Neuron (in vitro differentiated cells): ENCODE data around the gene TTC28.

Experiments
- H2AFZ ChIP-seq: one replicate; pipeline ENCODE4 v1.6.1; 2013; ENCODE audit warnings: low read depth, mild to moderate bottlenecking, inconsistent platforms, low read length, moderate library complexity
- H3K27me3 ChIP-seq: one replicate; pipeline ENCODE4 v1.6.1; 2013; ENCODE audit warnings: low read length; ENCODE audit not compliant: insufficient read depth
- H3K36me3 ChIP-seq: one replicate; pipeline ENCODE4 v1.6.1; 2013; ENCODE audit warnings: low read length; ENCODE audit not compliant: insufficient read depth
- H3K4me1 ChIP-seq: one replicate; pipeline ENCODE4 v1.6.1; 2013; ENCODE audit warnings: low read length; ENCODE audit not compliant: insufficient read depth
- H3K4me3 ChIP-seq: 2 replicates; pipeline ENCODE4 v1.5.1; 2013; ENCODE audit warnings: mild to moderate bottlenecking, low read length, moderate library complexity
- H3K9me3 ChIP-seq: one replicate; pipeline ENCODE4 v1.6.1; 2013; ENCODE audit warnings: low read length

TTC28 gene

DNA sequence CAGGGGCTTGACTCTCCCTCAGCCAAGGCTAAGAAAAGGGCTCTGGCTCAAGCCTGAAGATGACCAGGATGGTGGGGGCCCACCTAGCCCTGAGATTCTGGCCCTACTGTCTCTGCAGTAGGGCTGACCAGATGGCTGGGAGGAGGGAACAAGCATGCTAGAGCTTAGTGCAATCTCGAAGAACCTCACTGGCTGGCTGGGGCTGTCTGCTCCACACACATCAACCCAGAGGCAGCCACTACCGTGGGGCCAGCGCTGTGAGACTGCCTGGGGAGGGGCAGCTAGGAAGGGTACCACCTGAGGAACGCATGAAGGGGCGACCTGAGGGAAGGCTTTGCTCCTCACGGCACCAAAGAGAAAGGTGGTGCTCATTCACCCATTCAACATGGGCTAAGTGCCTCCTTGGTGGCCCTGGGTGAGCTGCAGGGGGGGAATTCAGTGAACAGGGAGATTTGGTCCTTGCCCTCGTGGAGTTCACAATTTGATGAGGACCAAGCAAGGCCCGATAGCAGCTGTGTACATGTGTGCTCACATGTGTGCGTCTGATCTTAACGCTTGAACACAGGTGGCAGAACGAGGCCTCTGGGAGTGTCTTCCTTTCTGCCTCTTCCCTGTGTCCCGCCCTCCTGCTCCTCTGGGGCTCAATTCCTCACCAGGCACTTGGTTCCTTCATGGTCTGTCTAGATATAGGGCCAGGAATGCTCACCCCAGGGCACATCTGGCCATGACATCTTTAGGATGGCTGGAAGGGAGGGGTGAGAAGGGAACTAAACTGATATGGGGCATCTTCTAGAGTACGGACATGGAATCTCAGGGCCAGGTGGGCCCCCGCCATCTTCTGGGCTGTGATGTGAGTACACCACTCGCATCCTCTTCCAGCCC lies 658.3 kb downstream of the TTC28 start:
- H3K9me3 ChIP-seq, result no peaks in the 10 kb centered on the region
- no peaks in the 10 kb centered on the region for H3K27me3 ChIP-seq
- H3K4me1 ChIP-seq, result peaks cover 25% of the 10 kb centered on the region
- H3K36me3 ChIP-seq, result peaks cover 6% of the 10 kb centered on the region
- H2AFZ ChIP-seq, result no peak overlapping the region
- no peak overlapping the region for H3K4me3 ChIP-seq

DNA sequence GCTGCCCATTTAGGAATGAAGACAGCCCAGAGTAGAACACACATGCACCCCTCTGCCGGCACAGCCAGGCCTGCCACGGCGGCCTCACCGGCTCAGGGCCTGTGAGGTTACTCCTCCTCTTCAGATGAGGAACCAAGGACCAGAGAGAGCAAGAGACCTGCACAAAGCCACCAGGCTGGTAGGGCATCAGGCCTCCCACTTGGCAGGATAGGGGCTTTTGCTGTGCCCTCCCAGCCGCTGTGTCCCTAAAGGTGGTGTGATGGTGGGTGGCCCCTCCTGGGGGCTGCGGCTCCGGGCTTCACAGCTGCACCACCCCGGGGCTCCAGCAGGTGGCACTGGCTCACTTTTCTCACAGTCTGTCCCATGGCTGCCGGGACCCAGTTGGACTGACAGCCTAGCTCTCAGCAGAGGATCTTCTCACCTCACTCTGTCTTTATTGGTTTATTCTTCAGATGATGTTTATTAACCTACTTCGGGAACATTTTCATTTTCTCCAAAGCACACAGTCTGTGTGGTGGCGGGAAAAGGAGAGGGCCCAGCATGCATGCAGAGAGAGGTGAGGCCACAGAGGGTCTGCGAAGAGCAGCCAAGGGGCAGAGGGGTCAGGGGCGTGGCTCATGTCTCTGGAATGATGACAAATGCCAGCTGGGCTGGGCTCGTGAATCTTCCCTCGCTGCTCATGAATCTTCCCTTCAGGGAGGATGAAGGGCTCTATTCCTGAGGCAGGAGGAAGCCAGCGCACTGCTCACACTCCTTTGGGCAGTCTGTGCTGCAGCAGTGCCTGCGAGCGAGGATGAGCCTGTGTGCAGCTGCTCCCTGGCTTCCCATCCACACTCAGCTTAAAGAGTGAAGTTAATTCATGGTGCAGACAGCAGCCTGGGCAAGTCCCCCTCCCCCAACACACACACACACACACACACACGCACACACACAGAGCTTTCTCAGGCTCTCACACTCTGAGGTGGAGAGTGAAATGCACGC lies 659.5 kb downstream of the TTC28 start:
- no peaks in the 10 kb centered on the region for H3K9me3 ChIP-seq
- peaks cover 27% of the 10 kb centered on the region for H3K4me1 ChIP-seq
- no peaks in the 10 kb centered on the region for H3K36me3 ChIP-seq
- peak overlapping the region; percentile 13 for H3K4me3 ChIP-seq
- H3K27me3 ChIP-seq, result no peaks in the 10 kb centered on the region
- H2AFZ ChIP-seq, result no peak overlapping the region

DNA sequence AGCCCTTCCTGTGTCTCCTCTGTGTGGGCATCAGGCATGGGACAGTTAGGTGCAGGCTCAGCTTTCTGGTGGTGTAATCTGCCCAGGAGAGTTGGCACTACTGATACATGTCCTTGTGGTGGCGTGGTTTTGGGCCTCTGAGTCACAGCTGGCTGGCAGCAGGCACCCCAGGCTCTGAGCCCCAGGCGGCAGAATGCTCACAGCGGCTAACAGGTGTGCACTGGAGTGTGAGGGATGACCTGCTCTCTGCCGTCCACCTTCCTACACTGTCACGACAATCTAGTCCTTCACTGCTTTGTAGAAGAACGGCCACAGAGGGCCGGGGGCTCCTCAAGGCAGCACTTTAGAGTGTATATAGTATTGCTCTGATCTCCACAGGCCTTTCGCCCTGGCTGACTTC lies 660.3 kb downstream of the TTC28 start:
- Histone ChIP-seq H3K4me1 (peaks cover 31% of the 10 kb centered on the region), H3K9me3 (no peaks in the 10 kb centered on the region), H3K27me3 (no peaks in the 10 kb centered on the region), H3K4me3 (no peak overlapping the region), H2AFZ (no peak overlapping the region), H3K36me3 (no peaks in the 10 kb centered on the region)

GRCh38 chr22:28018461-28018927 lies 661.1 kb downstream of the TTC28 start:
- Histone ChIP-seq H3K9me3 (no peaks in the 10 kb centered on the region), H3K27me3 (no peaks in the 10 kb centered on the region), H3K4me3 (no peak overlapping the region), H2AFZ (no peak overlapping the region), H3K4me1 (peaks cover 35% of the 10 kb centered on the region), H3K36me3 (peaks cover 3% of the 10 kb centered on the region)

GRCh38 chr22:28017859-28018258 lies 661.8 kb downstream of the TTC28 start:
- H3K36me3 ChIP-seq, result peaks cover 4% of the 10 kb centered on the region
- H3K27me3 ChIP-seq, result no peaks in the 10 kb centered on the region

GRCh38 chr22:28017558-28017820 lies 662.2 kb downstream of the TTC28 start:
- Histone ChIP-seq H3K4me1 (peaks cover 35% of the 10 kb centered on the region), H3K36me3 (peaks cover 4% of the 10 kb centered on the region), H3K4me3 (no peak overlapping the region), H3K9me3 (no peaks in the 10 kb centered on the region), H2AFZ (no peak overlapping the region), H3K27me3 (no peaks in the 10 kb centered on the region)

More at GRCh38 chr22:28017859-28018258, 661.8 kb downstream of the TTC28 start:
- no peak overlapping the region for H2AFZ ChIP-seq
- no peak overlapping the region for H3K4me3 ChIP-seq
- H3K4me1 ChIP-seq, result peaks cover 35% of the 10 kb centered on the region
- H3K9me3 ChIP-seq, result no peaks in the 10 kb centered on the region

DNA sequence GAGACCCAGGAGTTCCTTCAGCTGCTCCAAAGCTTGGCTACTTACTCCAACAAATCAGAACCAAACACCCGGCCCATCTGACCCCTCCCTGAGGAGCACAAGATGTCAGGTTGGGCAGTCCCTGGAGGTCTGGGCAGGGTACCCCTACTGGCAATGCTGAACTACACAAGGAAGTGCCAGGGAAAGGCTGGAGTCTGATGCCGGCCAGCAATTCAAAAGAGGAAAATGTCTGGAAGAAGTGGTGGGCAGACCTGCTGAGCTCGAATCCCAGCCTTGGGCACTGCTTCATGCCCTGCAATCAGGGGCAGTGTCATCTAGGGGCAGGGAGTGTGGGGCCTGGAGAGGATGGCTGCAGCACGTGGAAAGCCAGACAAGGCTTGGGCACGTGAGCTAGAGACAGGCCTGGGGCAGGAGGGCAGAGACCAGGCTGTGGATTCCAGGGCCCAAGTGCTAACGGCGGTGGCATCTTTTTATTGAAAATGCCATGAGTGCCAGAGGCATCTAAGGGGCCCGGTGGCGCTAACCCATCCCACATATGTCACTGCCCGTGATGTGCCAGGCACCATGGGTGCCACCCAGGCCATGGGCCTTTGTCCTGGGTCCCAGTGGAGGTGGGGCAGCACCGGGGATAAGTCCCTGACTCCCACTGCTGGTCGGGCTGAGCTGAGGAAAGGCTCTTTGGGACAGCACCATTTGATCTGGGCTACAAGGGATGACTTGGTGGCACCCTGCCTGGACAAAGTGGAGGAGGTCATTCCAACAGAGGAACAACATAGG lies 662.7 kb downstream of the TTC28 start:
- H3K4me1 ChIP-seq, result peaks cover 30% of the 10 kb centered on the region
- no peaks in the 10 kb centered on the region for H3K27me3 ChIP-seq
- H2AFZ ChIP-seq, result no peak overlapping the region
- H3K4me3 ChIP-seq, result no peak overlapping the region
- no peaks in the 10 kb centered on the region for H3K9me3 ChIP-seq
- H3K36me3 ChIP-seq, result peaks cover 9% of the 10 kb centered on the region

DNA sequence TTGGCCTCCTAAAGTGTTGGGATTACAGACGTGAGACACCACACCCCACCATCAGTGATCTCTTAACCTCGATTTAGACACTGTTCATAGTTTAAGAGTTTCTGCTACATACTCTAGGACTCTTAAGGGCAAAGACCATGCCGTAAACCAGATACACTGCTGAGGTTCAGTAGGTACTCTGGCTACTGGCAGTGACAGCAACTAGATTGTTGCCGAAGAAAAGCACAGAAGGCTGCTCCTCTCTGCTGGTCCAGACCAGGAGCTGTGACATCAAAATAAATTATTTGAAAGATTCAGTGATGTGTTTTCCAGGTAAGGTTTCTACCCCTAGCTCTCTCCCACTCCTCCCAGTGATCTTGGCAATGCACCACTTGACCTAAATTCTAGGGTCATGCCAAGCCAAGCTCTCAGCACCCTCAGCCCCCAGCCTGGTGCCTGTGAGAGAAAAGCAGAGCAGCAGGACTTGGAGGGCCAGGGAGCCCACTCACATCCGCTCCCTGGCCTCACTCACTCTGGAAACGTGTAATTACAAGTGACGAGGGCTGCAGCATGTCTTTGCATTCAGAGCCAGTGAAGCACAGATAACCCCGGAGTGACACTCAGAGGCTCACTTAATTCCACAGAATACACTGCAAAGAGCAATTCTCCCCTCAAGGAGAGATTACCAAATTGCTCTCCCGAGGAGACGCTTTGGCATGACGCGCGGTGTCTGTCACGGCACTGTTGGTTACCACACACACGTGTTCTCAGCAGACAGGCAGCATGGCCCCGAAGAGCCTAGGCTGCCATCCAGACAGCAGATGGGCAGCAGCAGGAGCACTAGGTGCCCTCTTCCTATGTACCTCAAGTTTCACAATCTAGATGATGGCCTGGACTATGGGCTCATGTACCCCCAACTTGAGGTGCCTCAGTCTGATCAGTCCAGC lies 663.7 kb downstream of the TTC28 start:
- peaks cover 12% of the 10 kb centered on the region for H3K36me3 ChIP-seq
- H3K4me3 ChIP-seq, result no peak overlapping the region
- no peaks in the 10 kb centered on the region for H3K9me3 ChIP-seq
- no peak overlapping the region for H2AFZ ChIP-seq
- no peaks in the 10 kb centered on the region for H3K27me3 ChIP-seq
- H3K4me1 ChIP-seq, result peaks cover 19% of the 10 kb centered on the region

- peaks cover 12% of the 10 kb centered on the region for H3K36me3 ChIP-seq
- no peak overlapping the region for H2AFZ ChIP-seq
- peaks cover 12% of the 10 kb centered on the region for H3K4me1 ChIP-seq
- no peak overlapping the region for H3K4me3 ChIP-seq
- no peaks in the 10 kb centered on the region for H3K9me3 ChIP-seq
- H3K27me3 ChIP-seq, result no peaks in the 10 kb centered on the region
These were observed 664.6 kb downstream of the TTC28 start for GRCh38 chr22:28015046-28015425.

DNA sequence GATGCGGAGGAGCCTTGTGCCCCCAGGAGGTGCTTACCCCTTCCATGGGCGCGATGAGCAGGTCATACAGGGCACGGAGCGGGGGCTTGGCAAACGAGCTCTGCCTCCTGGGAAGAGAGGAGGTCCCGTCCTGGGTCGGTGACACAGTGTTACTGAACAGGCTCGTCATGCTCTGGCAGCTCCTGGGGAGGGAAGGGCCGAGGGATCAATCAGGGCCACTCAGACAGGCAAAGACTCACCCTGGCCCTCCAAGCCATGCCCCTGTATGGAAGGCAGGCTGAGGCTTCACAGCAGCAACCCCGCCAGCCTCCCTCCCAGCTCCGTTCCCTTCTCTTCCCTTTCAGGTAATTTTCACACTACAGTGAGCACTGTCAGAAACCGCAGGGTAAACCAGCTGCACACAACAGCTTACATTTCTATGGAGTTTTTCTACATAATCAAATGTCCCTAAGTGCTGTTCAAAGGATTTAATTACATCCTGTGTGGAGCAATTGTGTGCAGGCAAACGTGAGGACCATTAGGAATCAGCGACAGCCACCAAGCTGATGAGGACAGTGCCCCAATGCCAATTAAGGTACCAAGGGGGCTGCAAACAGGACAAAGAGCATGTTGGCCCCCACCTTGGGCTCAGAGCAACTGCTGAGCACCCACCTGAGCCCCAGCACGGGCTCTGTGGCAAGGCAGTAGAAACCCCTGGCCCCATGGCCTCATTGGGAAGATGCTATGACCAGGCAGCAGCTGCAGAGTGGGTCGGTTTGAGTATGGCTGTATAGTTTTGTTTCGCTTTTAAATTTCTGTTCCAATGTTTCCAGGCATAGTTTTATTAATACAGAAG lies 665.2 kb downstream of the TTC28 start:
- H3K9me3 ChIP-seq, result no peaks in the 10 kb centered on the region
- H3K27me3 ChIP-seq, result no peaks in the 10 kb centered on the region
- H3K4me1 ChIP-seq, result peaks cover 14% of the 10 kb centered on the region
- H2AFZ ChIP-seq, result no peak overlapping the region
- no peak overlapping the region for H3K4me3 ChIP-seq
- H3K36me3 ChIP-seq, result peaks cover 12% of the 10 kb centered on the region

DNA sequence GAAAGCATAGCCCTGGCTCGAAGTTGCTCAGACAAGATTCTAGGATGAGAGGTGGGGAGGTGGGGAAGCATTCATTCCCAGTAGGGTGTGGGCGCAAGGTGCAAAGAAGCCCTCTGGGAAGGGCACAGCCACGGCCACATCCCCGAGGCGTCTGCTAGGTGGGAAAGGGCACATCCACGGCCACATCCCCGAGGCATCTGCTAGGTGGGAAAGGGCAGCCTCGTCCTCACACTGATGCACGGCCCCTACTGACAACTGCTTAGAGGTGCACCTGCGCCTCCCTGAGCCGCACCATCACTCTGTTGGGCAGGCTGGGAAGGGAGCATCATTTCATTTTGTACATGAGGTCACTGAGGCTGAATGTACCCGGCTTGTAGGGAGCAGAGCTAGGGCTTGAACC lies 666.0 kb downstream of the TTC28 start:
- H3K4me3 ChIP-seq, result no peak overlapping the region
- H3K9me3 ChIP-seq, result no peaks in the 10 kb centered on the region
- H3K4me1 ChIP-seq, result peaks cover 17% of the 10 kb centered on the region
- H3K27me3 ChIP-seq, result no peaks in the 10 kb centered on the region
- peaks cover 12% of the 10 kb centered on the region for H3K36me3 ChIP-seq
- H2AFZ ChIP-seq, result no peak overlapping the region
